ENCODE data around the gene ULBP3. TPM values are rescaled to one million over a fixed set of nuclear protein-coding genes. Genes with fewer than 3 reads are reported as not detected.
"Not testable (repeated sequence)": the region's sequence is repeated elsewhere in the genome, so short reads cannot be mapped to it uniquely, and the experiment has no call there.

Gene ULBP3
- total RNA-seq, 1 donor = 0.84 TPM

DNA sequence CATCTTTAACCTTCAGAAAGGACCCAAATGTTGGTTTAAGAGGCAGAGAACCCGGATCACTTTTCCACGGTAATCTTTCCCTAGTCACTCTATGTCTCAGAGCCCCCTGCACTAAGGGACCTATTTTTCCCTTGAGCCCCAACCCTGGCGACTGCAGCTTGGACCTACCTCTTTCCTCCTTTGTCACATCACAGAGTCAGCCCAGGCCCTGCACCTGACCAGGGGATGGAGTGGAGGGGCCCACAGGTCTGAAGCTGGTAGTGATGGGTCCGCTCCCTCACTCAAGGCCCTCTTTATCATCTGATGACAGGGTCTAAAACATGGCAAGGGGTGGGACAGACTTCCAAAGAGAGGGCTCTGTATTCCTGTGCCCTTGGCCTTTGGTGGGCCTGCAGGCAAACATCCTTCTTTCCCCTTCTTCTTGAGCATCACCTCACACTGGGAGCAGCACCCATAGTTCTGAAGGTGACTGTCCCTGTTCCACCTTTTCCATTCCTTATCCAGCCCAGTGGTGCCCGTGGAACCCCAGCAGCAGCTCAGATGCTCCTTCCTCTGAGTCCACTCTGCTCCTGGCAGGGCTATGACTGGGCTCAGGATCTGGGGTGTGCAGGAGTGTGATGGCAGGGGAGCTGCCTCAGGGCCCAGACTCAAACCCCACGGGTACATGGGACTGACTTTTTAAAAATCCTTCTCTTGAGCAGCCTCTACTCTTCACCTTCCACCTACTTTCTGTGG is 49.9 kb downstream of the ULBP3 start:
- peaks cover 45% of the 10 kb centered on the region for H3K27me3 ChIP-seq (ENCODE audit: insufficient read depth, low read length)
- peaks cover 8% of the 10 kb centered on the region for H3K4me1 ChIP-seq (ENCODE audit: insufficient read depth, low read length)
- no peak overlapping the region for H3K4me3 ChIP-seq (ENCODE audit: low read length)
- H3K9me3 ChIP-seq (ENCODE audit: low read depth, low read length) = no peaks in the 10 kb centered on the region

- H3K4me3 ChIP-seq (ENCODE audit: low read length); H3K4me1 ChIP-seq (ENCODE audit: insufficient read depth, low read length); H3K9me3 ChIP-seq (ENCODE audit: low read depth, low read length): not testable (repeated sequence)
- H3K27me3 ChIP-seq (ENCODE audit: insufficient read depth, low read length) = peaks cover 63% of the 10 kb centered on the region
Measured at GRCh38 chr6:150017186-150017521, 51.8 kb downstream of the ULBP3 start.

- peaks cover 8% of the 10 kb centered on the region for H3K4me1 ChIP-seq (ENCODE audit: insufficient read depth, low read length)
- no peaks in the 10 kb centered on the region for H3K9me3 ChIP-seq (ENCODE audit: low read depth, low read length)
- no peak overlapping the region for H3K4me3 ChIP-seq (ENCODE audit: low read length)
- peaks cover 69% of the 10 kb centered on the region for H3K27me3 ChIP-seq (ENCODE audit: insufficient read depth, low read length)
Measured at GRCh38 chr6:150016324-150017185, 52.4 kb downstream of the ULBP3 start.

DNA sequence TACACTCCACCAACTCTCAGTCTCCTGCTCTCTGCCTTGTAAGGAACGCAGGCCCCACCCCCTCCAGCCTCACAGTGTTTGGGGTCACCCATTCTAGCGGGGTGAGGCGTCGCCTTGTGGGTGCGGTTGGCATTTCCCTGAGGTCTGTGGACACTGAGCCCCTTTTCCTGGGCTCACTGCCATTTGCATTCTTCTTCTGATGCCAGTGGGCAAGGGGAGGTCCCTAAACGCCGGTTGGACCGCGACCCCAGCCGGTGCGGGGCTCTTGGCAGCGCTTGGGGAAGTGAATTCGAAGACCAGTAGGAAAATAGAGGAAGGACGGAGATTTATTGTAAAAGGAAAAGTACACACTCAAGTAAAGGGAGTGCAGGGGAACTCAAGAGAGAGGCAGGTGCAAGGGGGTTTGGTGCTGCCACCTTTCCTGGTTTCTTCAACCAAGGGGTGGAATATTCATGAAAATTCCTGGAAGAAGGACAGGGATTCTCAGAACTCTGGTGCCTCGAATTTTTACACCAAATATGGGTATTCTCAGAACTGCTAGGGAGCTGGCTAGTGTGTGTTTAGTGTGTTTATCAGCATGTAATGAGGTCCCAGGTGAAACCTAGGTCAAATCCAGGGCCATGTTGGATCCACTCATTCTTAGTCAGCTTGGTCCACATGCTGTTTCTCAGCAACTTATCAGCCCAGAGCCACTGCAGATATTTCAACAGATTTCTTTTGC is 53.5 kb downstream of the ULBP3 start:
- not testable (repeated sequence) for H3K9me3 ChIP-seq (ENCODE audit: low read depth, low read length); H3K4me3 ChIP-seq (ENCODE audit: low read length); H3K4me1 ChIP-seq (ENCODE audit: insufficient read depth, low read length)
- H3K27me3 ChIP-seq (ENCODE audit: insufficient read depth, low read length) = peaks cover 76% of the 10 kb centered on the region

DNA sequence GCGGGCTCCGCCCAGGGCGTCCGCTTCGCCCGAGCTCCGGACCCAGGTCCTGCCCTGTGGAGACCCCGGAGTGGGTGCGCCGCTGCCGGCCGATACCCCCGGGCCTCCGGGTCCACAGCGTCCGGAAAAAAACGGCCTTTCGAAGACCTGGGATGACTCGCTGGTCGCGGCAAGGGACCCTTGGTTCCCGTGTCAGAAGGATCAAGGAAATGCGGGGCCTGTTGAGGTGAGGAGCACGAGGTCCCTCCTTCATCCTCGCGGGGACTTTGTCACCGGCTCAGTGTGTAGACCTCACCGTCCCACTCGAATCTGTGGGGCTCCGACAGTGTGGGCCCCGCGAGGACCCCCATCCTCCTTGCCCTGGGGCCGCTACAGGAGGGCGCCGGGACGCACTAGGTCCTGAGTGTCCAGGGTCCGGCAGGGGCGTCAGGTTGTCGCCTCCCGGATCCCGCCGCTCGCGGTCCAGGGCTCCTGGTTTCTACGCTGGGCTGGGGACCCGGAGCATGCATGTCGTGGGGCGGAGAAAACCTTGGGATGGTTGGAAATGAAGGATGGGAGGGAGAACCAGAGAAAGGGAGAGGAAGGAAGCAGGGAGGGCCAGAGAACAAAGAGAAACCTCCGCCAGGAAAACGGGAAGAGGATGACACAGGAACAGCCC is 54.2 kb downstream of the ULBP3 start:
- not testable (repeated sequence) for H3K4me3 ChIP-seq (ENCODE audit: low read length); H3K4me1 ChIP-seq (ENCODE audit: insufficient read depth, low read length); H3K9me3 ChIP-seq (ENCODE audit: low read depth, low read length)
- peaks cover 83% of the 10 kb centered on the region for H3K27me3 ChIP-seq (ENCODE audit: insufficient read depth, low read length)

DNA sequence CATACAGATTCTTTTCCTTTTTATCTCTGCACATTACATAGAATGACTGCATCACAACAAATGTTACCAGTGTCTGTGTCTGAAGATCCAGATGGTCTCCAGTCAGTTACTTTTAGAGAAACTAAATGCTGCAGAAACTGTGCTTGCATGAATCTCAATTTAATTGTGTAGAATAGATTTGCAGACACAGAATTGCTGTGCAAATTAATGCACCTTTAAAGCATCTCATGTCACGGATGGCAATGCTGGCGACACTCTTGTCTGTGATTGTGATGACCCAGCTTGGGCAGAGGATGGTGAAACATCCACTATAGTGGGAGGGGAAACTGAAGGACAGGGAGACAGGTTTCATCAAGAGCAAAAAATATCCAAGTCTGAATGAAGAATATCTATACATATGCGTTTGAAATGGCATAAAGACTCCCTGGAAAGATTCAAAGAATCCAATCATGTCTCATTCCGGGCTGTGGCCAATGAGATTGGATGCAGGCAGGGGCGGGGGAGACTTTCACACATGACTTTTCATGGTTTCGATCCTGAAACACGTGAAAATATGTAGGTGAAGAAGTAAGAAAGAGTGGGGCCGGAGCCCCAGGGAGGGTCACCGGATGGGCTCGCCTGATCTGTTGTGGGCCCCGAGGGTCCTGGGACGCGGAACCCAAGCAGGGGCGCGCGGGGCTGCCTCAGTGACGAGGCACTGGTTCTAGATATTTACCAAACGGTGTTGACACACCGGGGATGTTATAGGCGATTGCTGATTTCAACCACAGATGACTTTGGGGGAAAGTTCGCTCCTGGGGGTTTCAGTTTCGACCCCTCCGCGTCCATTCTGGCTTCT is 54.9 kb downstream of the ULBP3 start:
- not testable (repeated sequence) for H3K9me3 ChIP-seq (ENCODE audit: low read depth, low read length); H3K4me3 ChIP-seq (ENCODE audit: low read length); H3K4me1 ChIP-seq (ENCODE audit: insufficient read depth, low read length)
- H3K27me3 ChIP-seq (ENCODE audit: insufficient read depth, low read length) = peaks cover 86% of the 10 kb centered on the region

GRCh38 chr6:150012846-150013784 is 55.8 kb downstream of the ULBP3 start:
- H3K4me1 ChIP-seq (ENCODE audit: insufficient read depth, low read length); H3K4me3 ChIP-seq (ENCODE audit: low read length); H3K9me3 ChIP-seq (ENCODE audit: low read depth, low read length): not testable (repeated sequence)
- H3K27me3 ChIP-seq (ENCODE audit: insufficient read depth, low read length) = peaks cover 89% of the 10 kb centered on the region

Other genes starting within 250 kb of the ULBP3 start
- gene LRP11, start 204.8 kb downstream of the ULBP3 start, total RNA-seq = 0.21 TPM
- not detected for gene RAET1E, start 171.0 kb downstream of the ULBP3 start, total RNA-seq
- not detected for gene RAET1G, start 146.0 kb downstream of the ULBP3 start, total RNA-seq
- 0.94 TPM for gene ULBP2, start 127.1 kb downstream of the ULBP3 start, total RNA-seq
- gene ULBP1, start 105.2 kb downstream of the ULBP3 start, total RNA-seq = 0.10 TPM
- gene RAET1L, start 43.6 kb downstream of the ULBP3 start, total RNA-seq = 0.10 TPM
- 0.21 TPM for gene PPP1R14C, start 73.9 kb upstream of the ULBP3 start, total RNA-seq